ENCODE data around the gene SEBOX.

Gene SEBOX

GRCh38 chr17:28317099-28317965, 47.7 kb downstream of the SEBOX start:
- no peak for FAIRE-seq

GRCh38 chr17:28315846-28316705, 48.9 kb downstream of the SEBOX start:
- FAIRE-seq = no peak

GRCh38 chr17:28313841-28314240, 51.2 kb downstream of the SEBOX start:
- no peak for FAIRE-seq
